Naive B cell (primary cell): Measurements from ENCODE around the gene TWNK. TPM values are rescaled to one million over a fixed set of nuclear protein-coding genes. Genes with fewer than 3 reads are reported as not detected.

Source experiments
- ATAC-seq, 2 donors: fragments of 150-1000 bp; cut with Tn5 transposase; 2 replicates each; pipeline ENCODE4 v1.10.0; 2021; ENCODE audit warnings: low read depth in 2 of 2, mild to moderate bottlenecking in 2 of 2, moderate library complexity in 2 of 2
- DNase-seq: peaks from one replicate; pipeline ENCODE4 v3.0.0; 2022
- H3K27ac Mint-ChIP-seq, 6 donors: one replicate each; pipeline ENCODE4 v1.8.0; 2020 to 2022; ENCODE audit warnings: mild to moderate bottlenecking in 6 of 6, mixed read lengths in 6 of 6, moderate library complexity in 5 of 6, inconsistent platforms in 2 of 6
- H3K27me3 Mint-ChIP-seq, 3 donors: one replicate each; pipeline ENCODE4 v1.8.0; 2021 to 2022; ENCODE audit warnings: mixed read lengths in 3 of 3, mild to moderate bottlenecking in 1 of 3
- H3K36me3 Mint-ChIP-seq, 2 donors: one replicate each; pipeline ENCODE4 v1.8.0; 2020 to 2022; ENCODE audit warnings: mixed read lengths in 2 of 2, inconsistent platforms in 1 of 2, mild to moderate bottlenecking in 1 of 2
- H3K4me1 Mint-ChIP-seq, 3 donors: one replicate each; pipeline ENCODE4 v1.8.0; 2020 to 2022; ENCODE audit warnings: mixed read lengths in 3 of 3, inconsistent platforms in 1 of 3, mild to moderate bottlenecking in 1 of 3, moderate library complexity in 1 of 3
- H3K4me3 Mint-ChIP-seq, 8 donors: one replicate each; pipeline ENCODE4 v1.8.0; 2020 to 2022; ENCODE audit warnings: mild to moderate bottlenecking in 8 of 8, mixed read lengths in 8 of 8, moderate library complexity in 8 of 8, inconsistent platforms in 2 of 8
- H3K9me3 Mint-ChIP-seq, 7 donors: one replicate each; pipeline ENCODE4 v1.8.0; 2020 to 2022; ENCODE audit warnings: mixed read lengths in 7 of 7, mild to moderate bottlenecking in 5 of 7, inconsistent platforms in 2 of 7, moderate library complexity in 1 of 7
- polyA plus RNA-seq, 6 donors: library from polyadenylated mRNA; unstranded; fragments of 300-500 nt; fragmentation: Illumina TruSeq; gene quantifications; one replicate each; pipeline ENCODE4 v1.2.3, GENCODE V29; 2021; ENCODE audit warnings: low read depth in 6 of 6

TWNK gene
- polyA plus RNA-seq, 6 donors from 2014 or later = 5.5 to 13.3 (median 8.1) TPM; not detected in 1

- Mint-ChIP-seq H3K4me1 (peaks cover 13 to 17% (median 15%) of the 10 kb centered on the region in 3 donors), H3K36me3 (peaks cover 0 to 24% of the 10 kb centered on the region in 2 donors), H3K4me3 (no peak overlapping the region), H3K27ac (peak overlapping the region in 3 of 6 donors; percentile 11 to 78 (median 30)), H3K9me3 (no peaks in the 10 kb centered on the region), H3K27me3 (no peaks in the 10 kb centered on the region)
- DNase-seq (no peak), ATAC-seq (no peak)
Measured at GRCh38 chr10:101035916-101036702, 48.8 kb downstream of the TWNK start.

- Mint-ChIP-seq H3K4me3 (peak overlapping the region in 1 of 8 donors; percentile 16), H3K9me3 (no peaks in the 10 kb centered on the region), H3K36me3 (peaks cover 0 to 24% of the 10 kb centered on the region in 2 donors), H3K27me3 (no peaks in the 10 kb centered on the region), H3K27ac (peak overlapping the region in 1 of 6 donors; percentile 11), H3K4me1 (peaks cover 12 to 14% (median 12%) of the 10 kb centered on the region in 3 donors)
- no peak for DNase-seq
- ATAC-seq = no peak
Measured at GRCh38 chr10:101036726-101037125, 49.4 kb downstream of the TWNK start.

- ATAC-seq (no peak), DNase-seq (no peak)
- no peaks in the 10 kb centered on the region for H3K27me3 Mint-ChIP-seq
- no peak overlapping the region for H3K27ac Mint-ChIP-seq
- no peak overlapping the region for H3K4me3 Mint-ChIP-seq
- no peaks in the 10 kb centered on the region for H3K9me3 Mint-ChIP-seq
- peaks cover 0 to 24% of the 10 kb centered on the region in 2 donors for H3K36me3 Mint-ChIP-seq
- H3K4me1 Mint-ChIP-seq = peaks cover 17 to 21% (median 18%) of the 10 kb centered on the region in 3 donors
Measured at GRCh38 chr10:101038484-101038883, 51.1 kb downstream of the TWNK start.

GRCh38 chr10:101040061-101040460 is 52.7 kb downstream of the TWNK start:
- peak overlapping the region in 2 of 8 donors; percentile 9 to 44 for H3K4me3 Mint-ChIP-seq
- peaks cover 0 to 24% of the 10 kb centered on the region in 2 donors for H3K36me3 Mint-ChIP-seq
- peaks cover 0 to 4% (median 0%) of the 10 kb centered on the region in 3 donors for H3K27me3 Mint-ChIP-seq
- H3K4me1 Mint-ChIP-seq = peaks cover 18 to 22% (median 20%) of the 10 kb centered on the region in 3 donors
- DNase-seq (no peak), ATAC-seq (no peak)
- H3K27ac Mint-ChIP-seq = peak overlapping the region in 2 of 6 donors; percentile 13 to 67
- H3K9me3 Mint-ChIP-seq = no peaks in the 10 kb centered on the region

- DNase-seq = no peak
- Mint-ChIP-seq H3K36me3 (peaks cover 0 to 20% of the 10 kb centered on the region in 2 donors), H3K4me3 (peak overlapping the region in 1 of 8 donors; percentile 17), H3K9me3 (no peaks in the 10 kb centered on the region), H3K27me3 (peaks cover under 1 to 5% (median 3%) of the 10 kb centered on the region in 3 donors), H3K27ac (peak overlapping the region in 1 of 6 donors; percentile 76), H3K4me1 (peaks cover 18 to 22% (median 20%) of the 10 kb centered on the region in 3 donors)
- ATAC-seq = no peak
Measured at GRCh38 chr10:101040851-101041250, 53.5 kb downstream of the TWNK start.

- H3K4me3 Mint-ChIP-seq = peak overlapping the region in 5 of 8 donors; percentile 10 to 61 (median 34)
- no peaks in the 10 kb centered on the region for H3K9me3 Mint-ChIP-seq
- H3K27me3 Mint-ChIP-seq = peaks cover 5 to 9% (median 7%) of the 10 kb centered on the region in 3 donors
- H3K36me3 Mint-ChIP-seq = peaks cover 0 to 16% of the 10 kb centered on the region in 2 donors
- DNase-seq (peak; percentile 76), ATAC-seq (peak; percentile 84 to 86)
- H3K27ac Mint-ChIP-seq = peak overlapping the region in 1 of 6 donors; percentile 76
- H3K4me1 Mint-ChIP-seq = peaks cover 18 to 22% (median 20%) of the 10 kb centered on the region in 3 donors
Measured at GRCh38 chr10:101041252-101041761, 54.0 kb downstream of the TWNK start.

GRCh38 chr10:101042118-101042517 is 54.8 kb downstream of the TWNK start:
- no peak for DNase-seq
- Mint-ChIP-seq H3K36me3 (peaks cover 0 to 10% of the 10 kb centered on the region in 2 donors), H3K4me3 (peak overlapping the region; percentile 94 to 99 (median 97)), H3K9me3 (no peaks in the 10 kb centered on the region), H3K27me3 (peaks cover 13 to 16% (median 15%) of the 10 kb centered on the region in 3 donors), H3K4me1 (peaks cover 18 to 22% (median 20%) of the 10 kb centered on the region in 3 donors), H3K27ac (peak overlapping the region in 3 of 6 donors; percentile 44 to 87 (median 84))
- no peak for ATAC-seq

GRCh38 chr10:101042667-101043362 is 55.5 kb downstream of the TWNK start:
- Mint-ChIP-seq H3K4me1 (peaks cover 18 to 23% (median 20%) of the 10 kb centered on the region in 3 donors), H3K27ac (peak overlapping the region; percentile 54 to 98 (median 96)), H3K27me3 (peaks cover 20 to 22% (median 22%) of the 10 kb centered on the region in 3 donors), H3K36me3 (peaks cover 0 to 7% of the 10 kb centered on the region in 2 donors), H3K4me3 (peak overlapping the region; percentile 94 to 99 (median 97)), H3K9me3 (no peaks in the 10 kb centered on the region)
- peak; percentile 67 for DNase-seq
- peak; percentile 86 to 89 for ATAC-seq

GRCh38 chr10:101043363-101043707 is 56.0 kb downstream of the TWNK start:
- Mint-ChIP-seq H3K27me3 (peaks cover 23 to 27% (median 25%) of the 10 kb centered on the region in 3 donors), H3K36me3 (peaks cover 0 to 2% of the 10 kb centered on the region in 2 donors)
- ATAC-seq = no peak

More at GRCh38 chr10:101043363-101043707, 56.0 kb downstream of the TWNK start:
- H3K4me1 Mint-ChIP-seq = peaks cover 18 to 29% (median 20%) of the 10 kb centered on the region in 3 donors
- H3K27ac Mint-ChIP-seq = peak overlapping the region in 5 of 6 donors; percentile 55 to 97 (median 87)
- DNase-seq = no peak
- peak overlapping the region; percentile 94 to 99 (median 97) for H3K4me3 Mint-ChIP-seq
- no peaks in the 10 kb centered on the region for H3K9me3 Mint-ChIP-seq

Other genes with a start within 250 kb of the TWNK start
- not detected for gene PAX2, start 242.0 kb upstream of the TWNK start, polyA plus RNA-seq
- gene SLF2, start 74.6 kb upstream of the TWNK start, polyA plus RNA-seq = 10 to 100 TPM in 3 of 6 donors, 1 to 10 TPM in 3; 5.8 to 17.0 (median 10.7) TPM
- not detected for gene SEMA4G, start 18.0 kb upstream of the TWNK start, polyA plus RNA-seq
- 100 to 1,000 TPM in 4 of 6 donors, 10 to 100 TPM in 2; 74.4 to 125 (median 113) TPM for gene MRPL43, start within 50 bp of the TWNK start, polyA plus RNA-seq
- gene LZTS2, start 12.3 kb downstream of the TWNK start, polyA plus RNA-seq = 10 to 100 TPM in 5 of 6 donors, 1 to 10 TPM in 1; 2.2 to 21.5 (median 13.2) TPM
- gene PDZD7, start 43.6 kb downstream of the TWNK start, polyA plus RNA-seq = under 1 TPM in 2 of 6 donors, not detected in 4; 0.23 to 0.87 TPM
- gene SFXN3, start 43.7 kb downstream of the TWNK start, polyA plus RNA-seq = 1 to 10 TPM; 3.5 to 6.4 (median 4.8) TPM
- gene KAZALD1, start 74.4 kb downstream of the TWNK start, polyA plus RNA-seq = not detected
- not detected for gene TLX1, start 143.8 kb downstream of the TWNK start, polyA plus RNA-seq
- gene LBX1, start 241.9 kb downstream of the TWNK start, polyA plus RNA-seq = not detected